HG03103 (cell line): ENCODE measurements around the gene APBB2.

Experiments
- ATAC-seq: cut with Tn5 transposase; IDR thresholded peaks from one replicate; pipeline ENCODE4 v1.9.1; 2021; ENCODE audit warnings: low read depth; ENCODE audit not compliant: unreplicated experiment

The APBB2 gene

DNA sequence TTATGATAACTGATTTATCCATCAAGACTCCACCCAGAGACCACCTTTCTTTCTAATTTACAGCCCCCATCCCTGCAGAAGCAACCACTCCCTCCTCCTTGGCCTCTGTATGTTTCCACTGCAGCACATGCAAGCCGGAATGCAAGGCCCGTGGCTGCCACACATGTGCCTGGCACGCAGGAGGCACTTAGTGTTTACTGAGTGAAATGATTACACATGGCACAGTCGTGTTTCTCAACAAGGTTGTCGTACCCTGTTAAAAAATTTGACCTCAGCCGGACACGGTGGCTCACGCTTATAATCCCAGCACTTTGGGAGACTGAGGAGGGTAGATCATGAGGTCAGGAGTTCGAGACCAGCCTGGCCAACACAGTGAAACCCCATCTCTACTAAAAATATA is 104.3 kb downstream of the APBB2 start:
- ATAC-seq: no peak

DNA sequence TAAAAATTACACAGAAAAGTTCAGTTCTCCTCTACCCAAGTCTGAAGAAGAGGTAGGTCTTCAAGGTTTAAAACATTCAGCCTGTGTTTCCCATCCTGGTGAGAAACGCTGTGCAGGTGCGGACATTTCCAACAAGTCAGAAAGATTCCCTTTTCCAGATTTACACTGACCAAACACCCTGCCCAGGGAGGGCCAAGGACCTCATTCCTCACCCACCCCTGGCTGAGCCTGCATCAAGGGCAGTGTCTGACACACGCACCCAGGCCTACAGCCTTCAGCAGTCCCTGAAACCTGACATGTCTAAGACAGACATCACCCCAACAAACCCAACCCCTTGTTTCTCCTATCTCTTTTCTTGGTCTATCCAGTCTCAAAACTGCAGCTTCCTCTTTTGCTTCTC is 105.9 kb downstream of the APBB2 start:
- no peak for ATAC-seq

- ATAC-seq: no peak
Observed at GRCh38 chr4:41106694-41107419, 107.5 kb downstream of the APBB2 start.

DNA sequence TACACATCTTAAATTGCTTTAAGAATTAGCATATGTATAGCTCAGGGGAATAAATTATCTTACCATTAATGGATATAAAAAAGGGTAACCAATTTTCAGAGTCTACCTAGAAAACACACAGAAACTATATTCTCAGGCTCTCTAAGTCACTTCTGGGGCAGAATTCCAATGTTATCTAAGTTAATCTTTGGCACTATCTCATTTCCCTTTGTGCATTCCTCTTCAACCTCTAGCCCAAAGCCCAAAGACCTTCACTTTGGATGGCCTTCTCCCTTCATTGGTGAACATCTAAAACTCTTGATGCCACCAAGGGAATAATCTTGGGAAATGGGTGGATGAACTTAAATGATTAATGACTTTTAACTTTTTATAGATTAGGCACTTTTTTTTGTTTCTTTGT is 108.3 kb downstream of the APBB2 start:
- no peak for ATAC-seq

DNA sequence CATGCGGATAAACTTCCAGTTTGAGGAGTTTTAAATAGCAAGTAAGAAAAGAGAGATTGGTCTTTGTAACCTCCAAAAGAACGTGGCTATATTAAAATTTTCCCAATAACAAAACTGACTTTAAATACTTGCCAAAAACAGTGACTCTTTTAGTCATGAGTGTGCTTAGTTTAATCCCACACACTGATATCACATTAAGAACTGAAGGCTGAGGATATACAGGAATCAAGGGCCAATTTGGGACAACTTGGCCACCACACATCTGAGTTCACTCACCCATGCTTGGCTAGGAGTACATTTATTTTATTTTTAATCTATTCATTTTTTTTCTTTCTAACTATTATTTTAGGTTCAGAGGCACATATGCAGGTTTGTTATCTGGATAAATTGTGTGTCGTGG is 110.2 kb downstream of the APBB2 start:
- ATAC-seq: no peak

DNA sequence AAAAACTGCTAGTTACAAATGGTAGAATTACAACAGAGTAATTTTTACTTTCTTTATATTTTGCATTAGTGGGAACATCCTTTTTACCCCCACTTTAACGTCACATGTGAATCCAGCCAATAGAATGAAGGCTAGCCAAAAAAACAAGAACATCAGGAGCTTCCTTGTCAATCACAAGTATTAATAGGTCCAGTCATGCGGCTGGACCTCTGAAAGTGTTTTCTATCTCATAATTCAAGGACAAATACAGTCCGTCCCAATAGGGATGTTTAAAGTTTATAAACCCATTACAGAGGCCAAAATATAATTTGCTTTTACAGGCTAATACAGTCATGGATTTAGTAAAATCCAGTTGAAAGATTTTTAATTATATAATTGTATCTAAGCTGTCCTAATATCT is 110.7 kb downstream of the APBB2 start:
- no peak for ATAC-seq

DNA sequence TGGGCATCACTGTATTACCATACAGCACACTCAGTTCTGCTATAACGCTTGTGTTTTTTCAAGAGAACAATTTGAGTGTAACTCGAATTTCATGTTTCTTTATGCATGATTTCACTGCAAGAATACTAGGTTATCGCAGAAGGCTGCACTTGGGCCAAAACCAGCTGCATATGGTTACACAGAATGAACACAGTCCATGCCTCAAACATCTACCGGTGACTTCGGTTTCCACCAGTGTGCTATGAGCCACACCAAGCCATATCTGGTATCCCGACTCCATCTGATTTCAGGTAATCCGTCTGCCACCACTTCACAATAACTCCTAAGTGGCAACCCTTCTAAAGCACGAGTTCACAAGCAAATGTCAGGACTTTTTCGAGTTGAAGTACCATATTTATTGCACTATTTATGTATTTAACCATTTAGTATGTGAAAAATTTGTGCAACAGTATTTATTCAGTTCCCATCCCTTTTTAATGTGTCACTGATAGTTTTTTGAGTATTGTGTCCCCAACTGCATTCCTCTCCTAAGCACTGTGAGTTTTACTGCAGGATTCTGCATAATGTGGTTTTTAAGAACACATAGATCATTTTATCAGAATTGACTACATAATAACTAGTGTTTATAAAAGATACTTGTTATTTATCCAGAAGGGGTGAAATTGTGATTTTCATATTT is 111.8 kb downstream of the APBB2 start:
- ATAC-seq: no peak

DNA sequence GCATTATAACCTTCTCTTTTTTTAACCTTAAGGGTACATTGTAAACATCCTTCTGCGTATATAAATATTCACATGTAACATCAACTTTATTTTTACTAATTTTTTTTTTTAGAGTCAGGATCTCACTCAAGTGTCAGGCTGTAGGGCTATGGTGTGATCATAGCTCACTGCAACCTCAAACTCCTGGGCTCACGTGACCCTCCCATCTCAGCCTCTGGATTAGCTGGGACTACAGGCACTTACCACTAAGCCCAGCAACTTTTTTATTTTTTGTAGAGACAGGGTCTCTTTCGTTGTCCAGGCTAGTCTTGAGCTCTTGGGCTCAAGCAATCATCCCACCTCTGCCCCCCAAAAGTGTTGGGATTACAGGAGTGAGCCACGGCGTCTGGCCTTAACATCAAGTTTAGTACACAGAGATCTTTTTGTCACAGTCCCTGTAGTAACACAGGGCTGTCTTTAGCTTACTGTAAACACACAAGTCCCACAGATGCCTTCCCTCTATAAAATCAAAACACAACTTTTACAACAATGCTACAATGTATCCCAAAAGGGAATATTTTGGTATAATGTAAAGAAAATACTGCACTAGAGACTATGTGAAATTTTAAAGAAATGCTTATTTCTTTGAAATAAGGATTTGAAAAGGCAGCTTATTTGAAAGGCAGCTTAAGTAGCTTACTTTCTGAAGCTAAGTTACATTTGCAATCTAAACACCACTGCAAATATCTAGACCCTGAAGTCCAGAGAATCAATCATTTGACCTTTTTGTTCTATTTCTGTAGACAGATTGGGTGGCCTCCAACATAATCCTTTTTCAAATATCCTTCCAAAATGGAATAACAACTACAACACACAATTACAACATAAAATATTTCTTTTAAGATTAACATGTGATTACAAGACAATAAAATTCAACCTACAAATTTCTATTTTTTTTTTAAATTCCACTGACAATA is 116.0 kb downstream of the APBB2 start:
- no peak for ATAC-seq

GRCh38 chr4:41095973-41096372 is 118.4 kb downstream of the APBB2 start:
- no peak for ATAC-seq

- no peak for ATAC-seq
Observed at GRCh38 chr4:41095192-41095872, 119.0 kb downstream of the APBB2 start.

DNA sequence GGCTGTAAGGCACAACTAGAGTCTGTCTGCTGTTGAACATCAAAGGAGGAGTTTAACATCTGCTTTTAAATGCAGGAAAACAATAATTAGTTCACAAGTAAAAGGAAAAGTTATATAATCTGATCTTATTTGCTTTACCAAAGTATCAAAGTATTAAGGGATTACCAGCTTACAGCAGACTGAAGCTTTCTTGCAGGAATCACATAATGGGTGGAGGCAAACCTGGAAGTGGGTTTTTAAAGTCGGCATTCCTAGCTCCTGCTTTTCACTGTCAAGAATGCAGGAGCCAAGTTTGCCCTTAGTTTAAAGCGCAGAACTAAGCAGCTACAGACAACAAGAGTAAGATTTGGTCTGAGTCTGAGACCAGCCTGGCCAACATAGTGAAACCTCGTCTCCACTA is 122.2 kb downstream of the APBB2 start:
- ATAC-seq: no peak

DNA sequence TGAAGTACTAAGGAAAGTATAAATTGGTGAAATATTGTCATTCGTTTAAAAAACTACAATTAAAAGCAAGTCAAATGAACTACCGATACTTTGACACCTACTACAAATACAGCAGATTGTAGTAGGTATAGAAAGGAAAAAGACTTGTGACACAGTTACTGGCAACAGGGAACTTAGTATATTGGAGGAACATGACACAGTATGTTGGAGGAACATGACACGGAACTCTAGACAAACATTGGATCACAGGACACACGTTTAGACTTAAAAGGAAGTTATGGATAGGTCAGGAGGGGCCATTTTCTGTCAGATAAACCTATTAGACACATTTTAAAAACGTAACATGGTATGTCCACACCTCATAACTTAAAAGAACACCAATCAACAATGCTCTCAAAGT is 132.5 kb downstream of the APBB2 start:
- ATAC-seq: no peak

DNA sequence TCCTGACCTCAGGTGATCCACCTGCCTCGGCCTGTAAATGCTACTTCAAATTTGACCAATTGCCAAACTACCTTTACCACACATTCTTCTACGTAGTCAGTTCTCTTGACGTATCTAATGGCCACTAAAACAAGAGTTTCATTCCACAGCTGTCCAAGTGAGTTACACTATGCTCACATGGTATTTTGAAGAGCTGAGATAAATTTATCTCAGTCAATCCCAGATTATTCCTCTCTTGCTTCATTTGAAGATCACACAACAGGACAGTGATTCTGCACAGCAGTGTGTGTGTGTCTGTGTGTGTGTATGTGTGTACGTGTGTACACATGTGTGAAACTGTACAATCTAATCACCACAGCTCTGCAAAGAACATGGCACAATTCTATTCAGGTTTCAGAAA is 133.4 kb downstream of the APBB2 start:
- ATAC-seq: no peak

DNA sequence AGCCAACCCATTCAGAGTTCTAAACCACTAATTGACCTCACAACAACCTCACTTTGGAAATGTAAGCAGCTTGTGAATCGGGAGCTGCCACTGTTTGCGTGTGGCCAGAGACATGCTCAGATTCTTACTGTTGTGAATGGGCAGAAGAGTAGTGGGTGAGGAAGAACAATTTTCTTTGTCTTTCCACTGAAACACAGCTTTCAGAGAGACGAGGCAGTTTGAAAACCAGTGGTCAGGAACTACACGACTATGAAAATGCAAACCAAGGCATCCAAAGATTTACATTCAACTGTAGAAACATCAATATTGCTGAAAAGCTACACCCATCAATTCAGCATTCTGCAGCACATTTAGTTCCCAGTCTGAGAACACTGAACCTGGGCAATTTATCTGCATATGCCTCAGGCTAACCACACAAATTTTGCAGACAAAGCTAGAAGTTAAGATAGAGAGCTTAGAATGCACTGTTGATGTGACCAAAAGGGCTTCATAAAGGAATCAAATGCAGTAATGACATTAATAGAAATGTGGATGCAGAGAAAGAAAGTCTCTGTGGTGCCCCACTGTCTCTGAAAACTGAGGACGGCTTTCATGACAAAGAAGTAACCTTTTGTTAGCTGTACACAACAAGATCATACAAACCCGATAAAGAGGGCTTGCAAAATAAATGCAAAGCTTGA is 134.3 kb downstream of the APBB2 start:
- no peak for ATAC-seq

- ATAC-seq: no peak
Observed at GRCh38 chr4:41077628-41078027, 136.7 kb downstream of the APBB2 start.

- ATAC-seq: no peak
Observed at GRCh38 chr4:41076481-41076880, 137.9 kb downstream of the APBB2 start.

DNA sequence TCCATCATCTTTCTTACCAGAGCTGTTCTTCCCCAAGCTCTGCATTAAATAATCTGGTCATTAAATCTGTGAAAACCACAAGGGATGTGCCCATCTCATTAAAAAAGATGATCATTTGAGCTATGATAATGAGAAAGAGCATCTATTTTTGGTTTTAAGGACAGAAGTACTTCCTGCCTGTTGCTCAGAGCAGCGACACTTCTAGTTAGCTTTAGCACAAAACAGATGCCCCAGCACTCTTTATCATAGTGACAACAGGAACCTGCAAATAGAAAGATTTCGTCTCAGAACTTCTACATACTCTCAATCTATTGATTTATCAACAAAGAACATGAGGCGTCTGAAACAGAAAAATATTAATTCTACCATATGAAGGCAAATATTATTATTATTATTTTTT is 140.1 kb downstream of the APBB2 start:
- ATAC-seq: no peak

DNA sequence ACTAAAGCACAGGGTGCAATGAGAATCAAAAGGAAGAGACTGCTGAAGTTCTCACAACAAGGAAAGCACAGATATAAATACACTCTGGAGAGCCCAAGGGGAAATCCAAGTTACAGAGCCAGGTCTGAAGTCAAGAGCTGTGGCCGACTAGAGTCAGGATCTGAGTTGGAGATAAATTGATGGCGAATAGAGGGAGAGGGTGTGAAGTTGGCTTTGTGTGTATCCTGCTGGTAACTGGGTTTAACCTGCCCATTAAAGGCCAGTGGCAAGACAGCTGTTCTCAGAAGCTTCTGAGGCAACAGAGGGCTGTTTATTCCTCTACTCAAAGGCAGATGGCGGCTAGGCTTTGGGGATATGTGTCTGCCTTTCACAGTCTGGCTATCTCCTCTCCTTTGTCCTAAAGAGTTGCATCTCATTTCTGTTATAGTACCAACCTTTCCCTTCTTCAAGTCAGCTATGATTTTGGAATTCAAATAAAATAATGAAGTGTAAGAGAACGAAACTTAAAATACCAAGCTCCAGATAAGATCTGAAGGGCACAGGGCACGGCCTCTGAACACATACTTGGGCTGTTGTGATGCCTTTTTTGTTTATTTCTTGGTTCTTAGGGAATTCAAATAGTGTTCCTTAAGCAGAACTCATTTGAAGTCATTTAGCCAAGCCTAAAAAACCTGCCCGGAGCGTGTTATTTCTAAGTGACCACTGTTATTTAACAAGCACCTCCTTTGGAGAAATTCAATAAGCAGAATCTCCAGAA is 142.1 kb downstream of the APBB2 start:
- ATAC-seq: no peak

DNA sequence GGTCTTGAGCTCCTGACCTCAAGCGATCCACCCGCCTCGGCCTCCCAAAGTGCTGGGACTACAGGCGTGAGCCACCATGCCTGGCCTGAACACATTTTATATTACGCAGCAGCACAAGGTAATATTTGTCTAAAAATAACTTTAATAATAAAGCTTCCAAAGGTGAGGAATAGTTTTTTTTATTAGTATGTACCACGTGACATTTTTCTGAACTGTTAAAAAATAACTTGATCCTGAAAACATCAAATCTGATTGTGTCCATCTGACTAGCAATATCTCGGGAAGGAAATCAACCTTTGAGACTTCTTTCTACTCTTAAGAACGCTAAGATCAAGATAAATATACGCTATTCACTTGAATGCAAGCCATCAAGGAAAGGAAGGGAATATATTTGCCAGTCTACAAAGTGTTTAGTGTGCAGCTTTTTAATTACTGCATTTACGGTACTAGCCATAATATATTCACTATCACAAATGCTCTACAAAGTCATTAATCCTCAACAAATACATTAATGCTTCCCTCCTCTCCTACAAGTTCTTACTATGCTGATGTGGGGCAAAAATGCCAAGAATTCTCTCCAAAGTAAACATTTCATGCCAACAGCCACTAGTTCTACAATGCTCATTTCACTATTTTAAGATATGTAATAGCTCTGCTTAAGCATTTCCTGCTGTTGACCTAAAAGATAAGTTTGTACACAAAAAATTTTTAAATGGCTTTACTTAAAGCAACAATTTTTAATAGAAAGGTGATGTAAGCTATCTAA is 143.6 kb downstream of the APBB2 start:
- ATAC-seq: no peak
